ENCODE measurements around the gene SURF1.
"Not testable (repeated sequence)": the region's sequence is repeated elsewhere in the genome, so short reads cannot be mapped to it uniquely, and the experiment has no call there.

SURF1 gene

GRCh38 chr9:133384736-133385321 is 28.5 kb upstream of the SURF1 start:
- DNase-seq (ENCODE audit: extremely low read depth in 1 of 2, low read depth in 1 of 2) = no peak

GRCh38 chr9:133383438-133383837 is 27.2 kb upstream of the SURF1 start:
- DNase-seq (ENCODE audit: extremely low read depth in 1 of 2, low read depth in 1 of 2) = no peak

DNA sequence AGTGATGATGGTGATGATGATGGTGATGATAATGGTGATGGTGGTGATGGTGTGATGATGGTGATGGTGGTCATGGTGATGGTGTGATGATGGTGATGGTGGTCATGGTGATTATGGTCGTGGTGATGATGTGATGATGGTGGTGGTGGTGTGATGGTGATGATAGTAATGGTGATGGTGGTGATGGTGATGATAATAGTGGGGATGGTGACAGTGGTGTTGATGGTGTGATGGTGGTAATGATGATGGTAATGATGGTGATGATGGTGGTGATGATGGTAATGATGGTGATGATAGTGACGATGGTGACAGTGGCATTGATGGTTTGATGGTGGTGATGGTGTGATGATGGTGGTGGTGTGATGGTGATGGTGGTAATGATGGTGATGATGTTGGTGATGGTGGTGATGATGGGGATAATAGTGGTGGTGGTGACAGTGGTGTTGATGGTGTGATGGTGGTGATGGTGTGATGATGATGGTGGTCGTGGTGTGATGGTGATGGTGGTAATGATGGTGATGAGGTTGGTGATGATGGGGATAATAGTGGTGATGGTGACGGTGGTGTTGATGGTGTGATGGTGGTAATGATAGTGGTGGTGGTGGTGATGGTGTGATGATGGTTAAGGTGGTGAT is 26.3 kb upstream of the SURF1 start:
- no peak for DNase-seq (ENCODE audit: extremely low read depth in 1 of 2, low read depth in 1 of 2)

DNA sequence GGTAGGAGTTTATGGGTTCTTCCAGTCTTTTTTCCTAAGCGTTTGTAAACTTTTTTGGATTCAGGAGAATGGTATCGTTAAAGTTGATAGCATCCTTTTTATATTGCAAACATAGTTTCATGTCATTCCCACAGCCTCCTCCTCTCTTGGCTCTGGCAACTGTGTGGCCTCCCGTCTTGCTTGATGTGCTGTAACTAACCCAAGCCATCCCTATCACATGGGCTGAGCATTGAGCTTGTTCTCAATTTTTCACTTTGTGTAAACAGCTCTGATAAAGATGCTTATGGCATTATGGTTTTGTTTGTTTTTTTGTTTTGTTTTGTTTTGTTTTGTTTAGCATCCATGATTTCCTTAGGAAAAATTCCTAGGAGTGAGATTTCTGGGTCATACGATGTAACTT is 24.4 kb upstream of the SURF1 start:
- no peak for DNase-seq (ENCODE audit: extremely low read depth in 1 of 2, low read depth in 1 of 2)

DNA sequence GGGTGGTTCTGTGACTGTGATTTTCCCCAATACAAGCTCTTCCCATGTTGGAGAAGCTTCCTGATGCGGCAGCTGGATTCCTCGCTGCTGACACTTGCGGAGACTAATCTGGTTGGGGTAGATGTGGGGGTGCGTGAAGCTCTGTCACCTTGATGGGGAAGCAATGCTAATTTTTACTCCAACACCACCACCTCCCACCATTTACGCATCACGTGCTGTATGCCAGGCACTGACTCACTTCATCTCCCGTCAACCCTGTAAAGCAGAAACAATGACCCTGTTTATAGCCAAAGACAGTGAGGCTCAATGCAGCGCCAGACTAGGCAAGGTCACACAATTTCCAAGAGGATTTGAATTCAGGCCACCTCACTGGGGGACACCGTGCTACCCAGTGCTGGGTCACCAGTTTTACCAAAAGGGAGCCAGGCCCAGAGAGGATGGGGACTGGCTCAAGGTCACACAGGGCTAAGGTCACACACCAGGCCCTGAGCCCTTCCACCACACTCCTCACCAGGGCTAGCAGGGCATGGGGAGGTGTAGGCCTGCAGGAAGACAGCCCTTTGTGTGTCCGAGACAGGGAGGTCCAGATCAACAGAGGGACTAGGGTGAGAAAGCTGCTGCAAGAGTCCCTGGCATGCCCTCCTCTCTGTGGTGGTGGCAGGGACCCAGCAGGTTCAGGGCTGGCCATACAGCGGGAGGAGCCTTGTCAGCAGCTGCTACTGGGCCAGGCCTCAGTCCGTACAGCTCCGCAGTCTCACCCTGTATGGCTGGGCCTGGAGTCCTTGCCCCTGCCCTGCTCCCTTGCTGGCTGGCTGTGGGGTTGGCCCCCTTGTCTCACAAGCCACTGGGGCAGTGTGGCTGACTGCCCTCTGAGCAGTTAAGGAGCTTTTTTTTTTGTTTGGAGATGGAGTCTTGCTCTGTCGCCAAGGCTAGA is 23.1 kb upstream of the SURF1 start:
- DNase-seq (ENCODE audit: extremely low read depth in 1 of 2, low read depth in 1 of 2) = no peak

DNA sequence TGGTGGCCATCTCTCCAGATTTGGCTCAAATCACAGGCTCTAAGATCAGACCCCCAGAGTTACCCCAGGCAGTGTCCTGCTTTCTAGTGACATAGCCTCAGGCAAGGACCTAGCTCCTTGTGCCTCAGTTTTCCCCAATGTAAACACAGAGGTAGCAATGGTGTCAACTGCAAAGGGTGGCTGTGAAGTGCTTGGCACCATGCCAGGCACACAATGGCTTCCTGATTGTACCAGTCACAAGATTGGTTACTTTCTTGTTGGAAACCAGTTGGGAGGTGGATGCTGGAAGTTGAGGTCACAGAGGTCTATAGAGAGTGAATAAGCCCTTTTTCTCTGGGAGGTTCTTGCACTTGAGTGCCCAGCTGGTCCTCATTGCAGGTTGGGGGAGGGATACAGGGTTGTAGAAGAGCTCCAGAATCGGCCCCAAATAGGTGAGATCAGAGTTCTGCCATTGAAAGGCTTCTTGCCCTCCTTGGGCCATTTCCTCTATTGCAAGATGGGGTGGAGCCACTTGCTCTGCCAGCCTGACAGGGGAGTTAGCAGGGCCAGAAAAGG is 22.2 kb upstream of the SURF1 start:
- no peak for DNase-seq (ENCODE audit: extremely low read depth in 1 of 2, low read depth in 1 of 2)

GRCh38 chr9:133377721-133378216 is 21.5 kb upstream of the SURF1 start:
- no peak for DNase-seq (ENCODE audit: extremely low read depth in 1 of 2, low read depth in 1 of 2)

GRCh38 chr9:133377280-133377679 is 21.0 kb upstream of the SURF1 start:
- DNase-seq (ENCODE audit: extremely low read depth in 1 of 2, low read depth in 1 of 2) = not testable (repeated sequence)

GRCh38 chr9:133375724-133376654 is 19.7 kb upstream of the SURF1 start, which contains the start of the genes STKLD1 and SURF4:
TSS of gene STKLD1 (plus strand) at chr9:133376366. CDS start at chr9:133376474, 108 bp downstream.
TSS of gene SURF4 (minus strand) at chr9:133376060. CDS start at chr9:133375969, 91 bp downstream.
- peak; percentile 76 to 92 for DNase-seq (ENCODE audit: extremely low read depth in 1 of 2, low read depth in 1 of 2)

DNA sequence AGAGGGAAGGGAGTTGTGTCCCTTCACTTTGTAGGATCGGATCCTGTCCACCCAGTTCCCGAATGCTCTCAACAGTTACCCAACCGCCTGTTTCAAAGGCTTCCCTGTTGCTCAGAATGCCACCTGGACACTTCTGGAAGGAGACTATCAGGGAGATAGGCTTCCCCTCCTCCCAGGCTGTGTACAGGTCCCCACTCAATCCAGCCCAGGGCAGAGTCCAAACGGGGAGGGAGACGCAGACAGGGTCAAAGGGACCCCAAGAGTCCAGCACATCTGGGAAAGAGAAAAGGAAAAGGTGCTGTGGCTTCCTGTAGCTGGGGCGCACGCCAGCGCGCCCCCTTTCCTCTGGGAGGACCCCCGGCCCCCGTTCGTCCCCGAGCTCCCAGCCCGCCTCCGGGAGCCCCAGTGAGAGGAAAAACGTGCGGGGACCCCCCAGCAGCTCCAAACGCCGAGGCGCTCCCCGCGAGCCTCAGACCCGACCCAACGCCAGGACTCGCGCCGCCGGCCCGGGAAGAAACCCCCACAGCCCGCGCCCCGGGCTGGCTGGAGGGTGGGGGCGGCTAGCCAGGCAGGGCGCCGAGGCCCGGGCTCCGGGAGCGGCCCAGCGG is 18.9 kb upstream of the SURF1 start:
- DNase-seq (ENCODE audit: extremely low read depth in 1 of 2, low read depth in 1 of 2) = no peak

DNA sequence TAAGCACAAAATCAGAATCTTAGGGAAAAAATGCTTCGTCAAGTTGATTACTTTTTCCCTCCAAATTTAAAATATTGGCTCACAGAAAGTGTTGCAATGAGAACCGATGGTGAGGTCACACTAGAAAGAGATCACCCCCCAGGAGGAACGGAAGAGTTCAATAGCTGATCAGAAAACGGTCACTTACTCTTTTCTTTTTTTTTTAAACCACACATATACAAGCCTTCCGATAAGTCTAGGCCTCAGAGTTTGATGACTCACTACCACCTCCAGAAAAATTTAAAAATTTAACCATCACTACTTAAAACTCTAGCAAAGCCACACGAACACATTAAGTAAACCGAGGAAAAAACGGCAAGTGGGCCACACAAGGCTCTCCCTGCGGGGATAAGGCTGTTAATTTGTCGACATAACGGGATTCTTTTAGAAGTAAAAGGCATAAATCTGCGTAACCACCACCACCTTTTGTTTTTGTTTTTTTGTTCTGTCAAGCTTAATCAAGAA is 18.4 kb upstream of the SURF1 start:
- no peak for DNase-seq (ENCODE audit: extremely low read depth in 1 of 2, low read depth in 1 of 2)

- no peak for DNase-seq (ENCODE audit: extremely low read depth in 1 of 2, low read depth in 1 of 2)
Measured at GRCh38 chr9:133372144-133372543, 15.9 kb upstream of the SURF1 start.

GRCh38 chr9:133371261-133371711 is 15.0 kb upstream of the SURF1 start:
- DNase-seq (ENCODE audit: extremely low read depth in 1 of 2, low read depth in 1 of 2) = peak in 1 of 2 donors; percentile 51

DNA sequence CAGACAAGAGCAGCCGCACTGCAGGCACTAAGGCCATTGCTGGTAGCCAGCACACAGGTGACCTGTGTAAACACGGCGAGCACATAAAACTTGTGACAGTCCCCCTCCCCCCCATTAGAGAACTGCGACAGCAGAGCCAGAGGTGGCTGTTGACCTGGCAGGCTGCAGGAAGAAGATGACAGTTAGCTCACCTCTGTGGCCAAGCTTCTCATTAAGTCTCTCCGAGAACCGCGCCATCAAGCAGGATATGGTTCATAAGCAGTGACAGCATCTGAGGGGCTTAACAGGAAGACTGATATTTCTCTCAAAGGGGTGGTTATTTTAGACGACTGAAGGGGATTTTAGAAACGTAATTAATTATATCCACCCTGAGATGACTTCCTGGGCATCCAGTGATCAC is 14.4 kb upstream of the SURF1 start:
- DNase-seq (ENCODE audit: extremely low read depth in 1 of 2, low read depth in 1 of 2) = no peak

GRCh38 chr9:133369933-133370332 is 13.6 kb upstream of the SURF1 start:
- no peak for DNase-seq (ENCODE audit: extremely low read depth in 1 of 2, low read depth in 1 of 2)

- no peak for DNase-seq (ENCODE audit: extremely low read depth in 1 of 2, low read depth in 1 of 2)
Measured at GRCh38 chr9:133369422-133369821, 13.1 kb upstream of the SURF1 start.

DNA sequence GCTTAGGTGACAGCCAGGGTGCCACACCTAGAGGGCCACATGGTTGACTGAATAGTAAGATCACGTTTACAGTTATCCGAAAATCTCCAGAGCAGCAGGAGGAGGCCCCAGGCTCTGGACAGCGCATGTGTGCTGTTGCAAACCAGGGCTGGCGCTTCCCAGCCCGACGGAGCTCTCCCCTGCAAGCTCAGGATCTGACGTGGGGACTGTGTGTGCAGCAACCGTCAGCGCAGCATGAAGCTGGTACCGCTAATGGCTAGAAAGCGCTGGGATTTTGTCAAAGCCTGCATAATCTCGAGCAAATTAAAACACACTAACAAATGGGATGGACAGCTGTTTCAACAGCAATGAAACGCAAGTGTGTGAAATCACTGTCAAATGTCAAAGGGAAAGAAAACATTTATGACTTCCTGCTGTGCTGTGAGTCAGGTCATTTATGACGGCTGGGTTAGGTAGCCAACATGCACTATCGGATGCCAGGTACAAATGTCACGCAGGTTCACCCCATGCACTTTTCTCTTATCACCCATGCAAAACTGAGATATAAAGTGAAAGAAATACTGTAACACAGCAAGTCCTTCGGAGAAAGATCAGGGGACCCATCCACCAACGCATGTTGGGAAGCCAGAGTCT is 12.1 kb upstream of the SURF1 start:
- DNase-seq (ENCODE audit: extremely low read depth in 1 of 2, low read depth in 1 of 2) = no peak

- no peak for DNase-seq (ENCODE audit: extremely low read depth in 1 of 2, low read depth in 1 of 2)
Measured at GRCh38 chr9:133367778-133368177, 11.5 kb upstream of the SURF1 start.

DNA sequence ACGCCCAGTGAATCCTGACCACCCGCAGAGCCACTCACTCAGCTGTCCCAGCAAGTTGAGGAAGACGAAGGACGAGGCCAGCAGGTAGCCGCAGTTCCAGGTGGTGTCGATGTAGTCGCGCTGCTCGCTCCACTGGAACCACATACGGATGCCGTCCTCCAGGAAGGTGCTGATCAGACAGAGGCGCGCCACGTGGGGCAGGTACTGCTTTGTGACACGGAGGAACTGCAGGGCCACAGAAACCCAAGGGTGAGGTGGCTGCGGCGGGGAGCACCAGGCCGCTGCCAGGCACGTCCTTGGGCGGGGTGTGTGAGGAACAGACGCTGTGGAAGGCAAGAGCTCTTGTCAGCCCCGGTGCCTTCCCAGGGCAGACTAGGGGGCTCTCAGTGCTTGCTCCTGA is 10.9 kb upstream of the SURF1 start:
- no peak for DNase-seq (ENCODE audit: extremely low read depth in 1 of 2, low read depth in 1 of 2)
